ENCODE results near the gene NPAS3.

The NPAS3 gene

DNA sequence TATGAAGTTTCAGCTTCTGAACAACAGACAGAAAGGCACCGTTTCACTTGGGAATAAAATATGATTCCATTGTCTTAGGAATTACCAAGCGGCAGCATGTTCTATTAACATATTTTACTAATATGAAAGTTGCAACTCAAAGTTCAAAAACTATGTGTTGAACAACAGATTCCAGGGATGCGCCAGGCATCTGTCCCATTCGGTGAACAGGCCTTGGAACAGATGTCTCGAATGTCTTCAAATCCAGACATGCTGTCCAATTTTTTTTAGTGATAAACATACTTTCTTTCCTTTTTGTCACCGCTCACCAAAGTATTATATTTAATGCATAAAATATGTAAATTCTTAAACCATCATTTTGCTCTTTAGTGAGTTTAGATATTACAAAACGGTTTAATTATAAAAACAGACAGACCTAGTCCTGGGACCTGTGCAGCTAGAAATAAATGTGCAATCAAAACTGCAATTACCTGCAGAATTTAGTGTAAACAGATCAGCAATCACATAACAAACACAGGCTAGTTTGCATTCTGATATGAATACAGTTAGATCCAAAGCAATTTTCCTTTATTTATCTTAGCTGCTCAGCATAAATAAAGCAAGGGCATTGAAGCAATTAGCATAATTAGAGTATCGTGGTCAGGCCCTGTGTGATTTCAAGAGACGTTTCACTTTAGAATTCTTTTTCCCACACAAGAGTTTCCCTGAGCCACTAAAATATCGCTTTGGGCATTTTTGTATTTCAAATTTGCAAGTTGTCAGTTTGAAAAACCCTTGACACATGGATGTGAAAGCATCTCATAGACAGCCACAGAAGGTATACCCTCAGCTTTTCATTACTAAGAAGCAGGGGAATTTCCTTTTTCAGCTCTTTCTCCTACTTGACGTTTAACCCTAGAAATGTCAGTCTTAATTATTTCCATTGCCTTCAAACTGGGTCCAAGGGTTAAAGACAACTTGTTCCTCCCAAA, 591.4 kb downstream of the NPAS3 start:
- H3K4me1 ChIP-seq (ENCODE audit: control insufficient read depth, insufficient read depth, low read length): no peaks in the 10 kb centered on the region
- no peaks in the 10 kb centered on the region for H3K36me3 ChIP-seq (ENCODE audit: control insufficient read depth in 2 of 2, insufficient read depth in 1 of 2, low read length in 2 of 2)
- H3K9me3 ChIP-seq (ENCODE audit: control insufficient read depth, insufficient read depth, low read depth, low read length): no peaks in the 10 kb centered on the region
- H3K4me3 ChIP-seq (ENCODE audit: low read depth, low read length): no peak overlapping the region
- ChIA-PET POLR2A (no interaction called here), CTCF (interaction anchor here (0.5 kb wide), 1 partner anchor 255 kb away, joined by 3 read pairs; no protein-coding TSS in a partner anchor)
- TF ChIP-seq CTCF (tag by site-specific recombination; IDR thresholded peaks at IDR 0.05): no peak
- no peak for TF ChIP-seq IKZF3 (tag by site-specific recombination; IDR thresholded peaks at IDR 0.05)
- TF ChIP-seq PRDM4 (tag by site-specific recombination; IDR thresholded peaks at IDR 0.05): no peak
- no peak for TF ChIP-seq ZNF426 (tag by site-specific recombination; IDR thresholded peaks at IDR 0.05)
- TF ChIP-seq KLF10 (tag by site-specific recombination; IDR thresholded peaks at IDR 0.05): no peak
- no peak for TF ChIP-seq KLF1 (tag by site-specific recombination; IDR thresholded peaks at IDR 0.05)
- TF ChIP-seq ZNF777 (tag by site-specific recombination; IDR thresholded peaks at IDR 0.05; ENCODE audit: borderline replicate concordance): no peak
- TF ChIP-seq ZSCAN23 (tag by site-specific recombination; IDR thresholded peaks at IDR 0.05): no peak
- TF ChIP-seq KLF7 (tag by site-specific recombination; IDR thresholded peaks at IDR 0.05; ENCODE audit: borderline replicate concordance): no peak
- TF ChIP-seq ZBTB17 (tag by site-specific recombination; IDR thresholded peaks at IDR 0.05): no peak
- TF ChIP-seq, protein P1, sequence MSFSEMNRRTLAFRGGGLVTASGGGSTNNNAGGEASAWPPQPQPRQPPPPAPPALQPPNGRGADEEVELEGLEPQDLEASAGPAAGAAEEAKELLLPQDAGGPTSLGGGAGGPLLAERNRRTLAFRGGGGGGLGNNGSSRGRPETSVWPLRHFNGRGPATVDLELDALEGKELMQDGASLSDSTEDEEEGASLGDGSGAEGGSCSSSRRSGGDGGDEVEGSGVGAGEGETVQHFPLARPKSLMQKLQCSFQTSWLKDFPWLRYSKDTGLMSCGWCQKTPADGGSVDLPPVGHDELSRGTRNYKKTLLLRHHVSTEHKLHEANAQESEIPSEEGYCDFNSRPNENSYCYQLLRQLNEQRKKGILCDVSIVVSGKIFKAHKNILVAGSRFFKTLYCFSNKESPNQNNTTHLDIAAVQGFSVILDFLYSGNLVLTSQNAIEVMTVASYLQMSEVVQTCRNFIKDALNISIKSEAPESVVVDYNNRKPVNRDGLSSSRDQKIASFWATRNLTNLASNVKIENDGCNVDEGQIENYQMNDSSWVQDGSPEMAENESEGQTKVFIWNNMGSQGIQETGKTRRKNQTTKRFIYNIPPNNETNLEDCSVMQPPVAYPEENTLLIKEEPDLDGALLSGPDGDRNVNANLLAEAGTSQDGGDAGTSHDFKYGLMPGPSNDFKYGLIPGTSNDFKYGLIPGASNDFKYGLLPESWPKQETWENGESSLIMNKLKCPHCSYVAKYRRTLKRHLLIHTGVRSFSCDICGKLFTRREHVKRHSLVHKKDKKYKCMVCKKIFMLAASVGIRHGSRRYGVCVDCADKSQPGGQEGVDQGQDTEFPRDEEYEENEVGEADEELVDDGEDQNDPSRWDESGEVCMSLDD (tag by site-specific recombination; IDR thresholded peaks at IDR 0.05): no peak
- H3K27ac ChIP-seq (ENCODE audit: extremely low read depth, low read depth, low read length): no peak overlapping the region

DNA sequence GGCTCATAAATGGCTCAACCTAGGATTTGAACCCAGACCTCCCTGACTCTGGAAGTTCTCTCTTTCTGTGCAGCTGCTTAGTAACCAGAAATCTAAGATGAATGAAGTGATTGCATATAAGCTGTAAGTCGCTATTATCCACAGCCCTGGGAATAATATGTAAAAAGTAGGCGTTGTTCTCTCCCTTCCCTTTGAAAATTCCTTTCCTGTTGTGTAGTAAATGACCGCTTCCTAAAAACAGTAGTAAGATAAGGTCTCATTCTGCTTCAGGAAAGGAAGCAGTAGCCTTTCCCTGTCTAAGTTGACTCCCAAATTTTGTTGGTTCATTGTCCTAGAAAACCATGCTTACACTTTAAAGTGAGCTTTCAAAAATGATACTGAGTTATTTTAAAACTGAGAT, 593.9 kb downstream of the NPAS3 start:
- POLR2A ChIA-PET: no interaction called here
- Histone ChIP-seq H3K4me1 (ENCODE audit: control insufficient read depth, insufficient read depth, low read length) (no peaks in the 10 kb centered on the region), H3K36me3 (ENCODE audit: control insufficient read depth in 2 of 2, insufficient read depth in 1 of 2, low read length in 2 of 2) (no peaks in the 10 kb centered on the region), H3K27ac (ENCODE audit: extremely low read depth, low read depth, low read length) (no peak overlapping the region), H3K9me3 (ENCODE audit: control insufficient read depth, insufficient read depth, low read depth, low read length) (no peaks in the 10 kb centered on the region), H3K4me3 (ENCODE audit: low read depth, low read length) (no peak overlapping the region)
- CTCF ChIA-PET: no interaction called here
- no peak for TF ChIP-seq ZNF76 (tag by site-specific recombination; IDR thresholded peaks at IDR 0.05; ENCODE audit: borderline replicate concordance, low read depth)
- no peak for TF ChIP-seq ZSCAN23 (tag by site-specific recombination; IDR thresholded peaks at IDR 0.05)
- no peak for TF ChIP-seq HOXA7 (CRISPR knock-in tag; IDR thresholded peaks at IDR 0.05; ENCODE audit: borderline replicate concordance)
- no peak for TF ChIP-seq ZNF654 (tag by site-specific recombination; IDR thresholded peaks at IDR 0.05; ENCODE audit: low read depth)
- no peak for TF ChIP-seq ZNF404 (tag by site-specific recombination; IDR thresholded peaks at IDR 0.05)
- no peak for TF ChIP-seq ZNF571 (tag by site-specific recombination; IDR thresholded peaks at IDR 0.05)
- TF ChIP-seq ZNF174 (tag by site-specific recombination; IDR thresholded peaks at IDR 0.05): no peak
- no peak for TF ChIP-seq AEBP2 (tag by site-specific recombination; IDR thresholded peaks at IDR 0.05; ENCODE audit: borderline replicate concordance)
- TF ChIP-seq ZNF133 (tag by site-specific recombination; IDR thresholded peaks at IDR 0.05): no peak
- TF ChIP-seq ZNF596 (tag by site-specific recombination; IDR thresholded peaks at IDR 0.05): no peak
- TF ChIP-seq ZNF692 (tag by site-specific recombination; IDR thresholded peaks at IDR 0.05): no peak
